Cardiac septum (tissue), 1 donor: ENCODE data around the gene ZNF74. TPM values are rescaled to one million over a fixed set of nuclear protein-coding genes. Genes with fewer than 3 reads are reported as not detected.

ENCODE experiments used
- DNase-seq: peaks from one replicate; pipeline ENCODE4 v3.0.0-alpha.2; 2020; ENCODE audit warnings: low spot score
- intact Hi-C: fragments of 100-400 bp; cut with DNase I; formaldehyde crosslinking; loops from one replicate; pipeline ENCODE4 v1.14.0; 2022
- total RNA-seq: library from RNA; stranded (reverse); fragmentation: NEBNext Ultra II Directional; extraction: Animal tissue kit (Norgen Biotek cat#: 25700); gene quantifications from one replicate; pipeline ENCODE4 v1.2.1, GENCODE V29; 2021
- donor health status: DM: no; HTN: no; CAD: no.

ZNF74 gene
- total RNA-seq, 1 donor from 2014 or later: 4.9 TPM

- intact Hi-C loops: loop anchor here (1.0 kb wide), 1 partner anchor 38 kb away; no protein-coding TSS in a partner anchor
- no peak for DNase-seq
Measured at GRCh38 chr22:20456722-20457076, 62.7 kb downstream of the ZNF74 start.

GRCh38 chr22:20457506-20458240 lies 63.7 kb downstream of the ZNF74 start:
- DNase-seq: no peak
- intact Hi-C loops: no loop called here

Other genes starting within 250 kb of the ZNF74 start
- gene CCDC188, start 243.1 kb upstream of the ZNF74 start, total RNA-seq: 0.67 TPM
- gene RTN4R, start 125.8 kb upstream of the ZNF74 start, total RNA-seq: 1.0 TPM
- 45.5 TPM for gene DGCR6L, start 74.1 kb upstream of the ZNF74 start, total RNA-seq
- gene SCARF2, start 43.7 kb downstream of the ZNF74 start, total RNA-seq: 5.2 TPM
- gene KLHL22, start 101.6 kb downstream of the ZNF74 start, total RNA-seq: 16.8 TPM
- 43.9 TPM for gene MED15, start 113.5 kb downstream of the ZNF74 start, total RNA-seq